Ascending aorta (tissue), 2 donors: ENCODE measurements around the gene SLC39A7. TPM values are rescaled to one million over a fixed set of nuclear protein-coding genes. Genes with fewer than 3 reads are reported as not detected.

Source experiments
- DNase-seq, 2 donors: peaks; one replicate each; pipeline ENCODE4 v3.0.0-alpha.2; 2019; ENCODE audit warnings: low spot score in 2 of 2
- H3K27ac ChIP-seq, 2 donors: fragments of 200-600 bp; sonication (generic); one replicate each; pipeline ENCODE4 v1.5.1; 2016 to 2017; ENCODE audit warnings: mild to moderate bottlenecking in 1 of 2
- H3K27me3 ChIP-seq: fragments of 200-600 bp; sonication (generic); one replicate; pipeline ENCODE4 v1.5.1; 2017
- H3K36me3 ChIP-seq, 2 donors: fragments of 200-600 bp; sonication (generic); one replicate each; pipeline ENCODE4 v1.5.1; 2016
- H3K4me1 ChIP-seq, 2 donors: fragments of 200-600 bp; sonication (generic); one replicate each; pipeline ENCODE4 v1.5.1; 2016 to 2017; ENCODE audit warnings: mild to moderate bottlenecking in 1 of 2
- H3K4me3 ChIP-seq, 2 donors: fragments of 200-600 bp; sonication (generic); one replicate each; pipeline ENCODE4 v1.5.1; 2016 to 2017; ENCODE audit warnings: mild to moderate bottlenecking in 1 of 2
- H3K9me3 ChIP-seq, 2 donors: fragments of 200-600 bp; sonication (generic); one replicate each; pipeline ENCODE4 v1.5.1; 2016
- CTCF ChIP-seq, 3 experiments: fragments of 200-600 bp in 2 of 3; fragments of 450-650 bp in 1 of 3; sonication (generic) in 2 of 3; IDR thresholded peaks; one replicate each; pipeline ENCODE4 v1.5.1; 2016 to 2019; ENCODE audit warnings: antibody characterized with exemption in 3 of 3, mild to moderate bottlenecking in 1 of 3, moderate library complexity in 1 of 3
- intact Hi-C: fragments of 100-400 bp; cut with DNase I; formaldehyde crosslinking; loops from one replicate; pipeline ENCODE4 v1.15.1; 2023
- total RNA-seq: library from RNA; depleted of rRNA; stranded (reverse); fragments of >200 nt; gene quantifications from one replicate; pipeline ENCODE4 v1.1.0, GENCODE V29; 2016

Gene SLC39A7
- total RNA-seq, 1 donor from 2014 or later, result 59.7 TPM

GRCh38 chr6:33199687-33200218 lies 914 bp upstream of the SLC39A7 start:
- intact Hi-C loops, result loop anchor here (1.0 to 5.0 kb wide), 6 partner anchors 9 to 227 kb away; partner anchors contain the start of genes RING1 and ZBTB22
- Histone ChIP-seq H3K4me1 (peaks cover 16 to 28% of the 10 kb centered on the region in 2 donors), H3K9me3 (no peaks in the 10 kb centered on the region), H3K36me3 (peaks cover 36 to 42% of the 10 kb centered on the region in 2 donors), H3K4me3 (peak overlapping the region; percentile 90 to 91), H3K27me3 (no peaks in the 10 kb centered on the region), H3K27ac (peak overlapping the region; percentile 95 to 97)
- DNase-seq, result peak in 1 of 2 donors; percentile 82
- TF ChIP-seq CTCF (IDR thresholded peaks at IDR 0.05), result no peak

GRCh38 chr6:33201147-33201545 lies 479 bp downstream of the SLC39A7 start:
- DNase-seq, result no peak
- Histone ChIP-seq H3K27me3 (no peaks in the 10 kb centered on the region), H3K27ac (peak overlapping the region; percentile 95 to 97), H3K36me3 (peaks cover 22 to 28% of the 10 kb centered on the region in 2 donors), H3K4me1 (peaks cover 16 to 32% of the 10 kb centered on the region in 2 donors), H3K4me3 (peak overlapping the region; percentile 90 to 91), H3K9me3 (no peaks in the 10 kb centered on the region)
- peak in 1 of 3 experiments; percentile 13 for TF ChIP-seq CTCF (IDR thresholded peaks at IDR 0.05)
- intact Hi-C loops, result loop anchor here (5.0 kb wide), 2 partner anchors 116 to 229 kb away; partner anchors contain the start of gene ZBTB22

- no peaks in the 10 kb centered on the region for H3K9me3 ChIP-seq
- peak in 1 of 2 donors; percentile 37 for DNase-seq
- no peaks in the 10 kb centered on the region for H3K27me3 ChIP-seq
- TF ChIP-seq CTCF (IDR thresholded peaks at IDR 0.05), result no peak
- H3K36me3 ChIP-seq, result peaks cover 18 to 22% of the 10 kb centered on the region in 2 donors
- no peak overlapping the region for H3K27ac ChIP-seq
- H3K4me1 ChIP-seq, result peaks cover 16 to 35% of the 10 kb centered on the region in 2 donors
- intact Hi-C loops, result loop anchor here (5.0 kb wide), 2 partner anchors 115 to 230 kb away; partner anchors contain the start of gene ZBTB22
- peak overlapping the region; percentile 90 to 91 for H3K4me3 ChIP-seq
These were observed 1.3 kb downstream of the SLC39A7 start for GRCh38 chr6:33201935-33202334.

GRCh38 chr6:33202799-33203198 lies 2.1 kb downstream of the SLC39A7 start:
- Histone ChIP-seq H3K9me3 (no peaks in the 10 kb centered on the region), H3K36me3 (peaks cover 18 to 21% of the 10 kb centered on the region in 2 donors), H3K27ac (no peak overlapping the region), H3K4me3 (peak overlapping the region in 1 of 2 donors; percentile 91), H3K4me1 (peaks cover 16 to 42% of the 10 kb centered on the region in 2 donors), H3K27me3 (no peaks in the 10 kb centered on the region)
- no peak for TF ChIP-seq CTCF (IDR thresholded peaks at IDR 0.05)
- intact Hi-C loops, result loop anchor here (5.0 kb wide), 2 partner anchors 115 to 230 kb away; partner anchors contain the start of gene ZBTB22
- peak in 1 of 2 donors; percentile 56 for DNase-seq

GRCh38 chr6:33203443-33204164 lies 2.9 kb downstream of the SLC39A7 start:
- no peaks in the 10 kb centered on the region for H3K9me3 ChIP-seq
- peaks cover 18 to 21% of the 10 kb centered on the region in 2 donors for H3K36me3 ChIP-seq
- H3K27me3 ChIP-seq, result no peaks in the 10 kb centered on the region
- H3K27ac ChIP-seq, result no peak overlapping the region
- intact Hi-C loops, result loop anchor here (5.0 kb wide), 2 partner anchors 114 to 231 kb away; partner anchors contain the start of gene ZBTB22
- peak overlapping the region in 1 of 2 donors; percentile 59 for H3K4me3 ChIP-seq
- no peak for TF ChIP-seq CTCF (IDR thresholded peaks at IDR 0.05)
- peaks cover 11 to 39% of the 10 kb centered on the region in 2 donors for H3K4me1 ChIP-seq
- peak in 1 of 2 donors; percentile 50 for DNase-seq
